K562 (cell line): ENCODE measurements around the gene PCBP4. TPM values are rescaled to one million over a fixed set of nuclear protein-coding genes. Genes with fewer than 3 reads are reported as not detected.

Source experiments
- ATF1 ChIP-seq, 2 experiments: fragments of 450-650 bp in 1 of 2; IDR thresholded peaks; 2 replicates each; pipeline ENCODE4 v1.6.1; 2016; ENCODE audit warnings: missing compliant biosample characterization in 1 of 2, missing genetic modification characterization in 1 of 2
- HDAC1 ChIP-seq, 2 experiments: fragments of 450-650 bp; IDR thresholded peaks; 2 replicates each; pipeline ENCODE4 v1.6.1; 2016 to 2017; ENCODE audit warnings: inconsistent platforms in 1 of 2, mild to moderate bottlenecking in 1 of 2, moderate library complexity in 1 of 2
- HDAC6 ChIP-seq: IDR thresholded peaks from 2 replicates; pipeline ENCODE4 v1.6.1; 2012; ENCODE audit warnings: low read depth, mild to moderate bottlenecking, control low read depth, inconsistent platforms, low read length, moderate library complexity
- PHF8 ChIP-seq: fragments of 200-600 bp; sonication (generic); IDR thresholded peaks from 2 replicates; pipeline ENCODE4 v1.6.1; 2012; ENCODE audit warnings: mixed run types, mild to moderate bottlenecking, inconsistent platforms, low read length, moderate library complexity, borderline replicate concordance
- RUNX1 ChIP-seq: sonication (generic); IDR thresholded peaks from 2 replicates; pipeline ENCODE4 v1.6.1; 2016; ENCODE audit warnings: antibody characterized with exemption, low read depth
- SMC3 ChIP-seq: conservative IDR thresholded peaks from 2 replicates; pipeline ENCODE4 v1.6.1; 2011; ENCODE audit warnings: low read depth, low read length, improper control_type of control experiment; ENCODE audit not compliant: insufficient read depth
- STAG1 ChIP-seq: sonication (generic); formaldehyde crosslinking; IDR thresholded peaks from 2 replicates; pipeline ENCODE4 v1.5.0; 2020; ENCODE audit warnings: missing genetic modification reagents, borderline replicate concordance
- TFAP4 ChIP-seq: sonication (generic); formaldehyde crosslinking; IDR thresholded peaks from 2 replicates; pipeline ENCODE4 v1.8.0; 2022; ENCODE audit warnings: missing genetic modification reagents, mild to moderate bottlenecking, moderate library complexity, borderline replicate concordance
- ZBTB7A ChIP-seq: IDR thresholded peaks from 2 replicates; pipeline ENCODE4 v1.6.1; 2011; ENCODE audit warnings: low read depth, mild to moderate bottlenecking, low read length, moderate library complexity, borderline replicate concordance; ENCODE audit not compliant: control insufficient read depth
- ZBTB8A ChIP-seq: fragments of 450-650 bp; IDR thresholded peaks from 2 replicates; pipeline ENCODE4 v1.6.1; 2018; ENCODE audit warnings: mild to moderate bottlenecking, moderate library complexity; ENCODE audit not compliant: partially characterized antibody
- polyA plus RNA-seq, 8 experiments: library from polyadenylated mRNA; depleted of rRNA in 4 of 8; stranded (reverse) in 5 of 8; unstranded in 3 of 8; fragments of >200 nt; fragmentation: Nextera tagmentation in 2 of 8; fragmentation: Illumina TruSeq in 1 of 8; extraction: Ambion mirVana in 2 of 8; extraction: Trizol in 1 of 8; gene quantifications; 2 replicates each; pipeline versions ENCODE4 v1.2.1 to v1.2.3, GENCODE V29; 2011 to 2014; ENCODE audit warnings: inconsistent platforms in 1 of 8, missing spikeins in 1 of 8
- total RNA-seq, 7 experiments: library from RNA; depleted of rRNA in 6 of 7; stranded (reverse); fragments of >200 nt in 6 of 7; fragmentation: Illumina TruSeq in 2 of 7; extraction: Trizol in 2 of 7; gene quantifications; 2 replicates each; pipeline versions ENCODE4 v1.2.1 to v1.2.3, GENCODE V29; 2011 to 2021; ENCODE audit warnings: low replicate concordance in 1 of 7
- TF ChIP-seq, protein P1 (sequence below): fragments of 450-650 bp; IDR thresholded peaks from 2 replicates; pipeline ENCODE4 v1.6.1; 2016; ENCODE audit warnings: low read depth
- TF ChIP-seq, protein P2 (sequence below): fragments of 450-650 bp; IDR thresholded peaks from 2 replicates; pipeline ENCODE4 v1.6.1; 2014; ENCODE audit warnings: low read depth, mild to moderate bottlenecking, moderate library complexity, borderline replicate concordance

PCBP4 gene
- total and polyA plus RNA-seq, 9 of the 15 experiments (the other 6 are each of a cell fraction or from before 2014, with no cell fraction given), result 0.06 to 5.8 (median 2.6) TPM

DNA sequence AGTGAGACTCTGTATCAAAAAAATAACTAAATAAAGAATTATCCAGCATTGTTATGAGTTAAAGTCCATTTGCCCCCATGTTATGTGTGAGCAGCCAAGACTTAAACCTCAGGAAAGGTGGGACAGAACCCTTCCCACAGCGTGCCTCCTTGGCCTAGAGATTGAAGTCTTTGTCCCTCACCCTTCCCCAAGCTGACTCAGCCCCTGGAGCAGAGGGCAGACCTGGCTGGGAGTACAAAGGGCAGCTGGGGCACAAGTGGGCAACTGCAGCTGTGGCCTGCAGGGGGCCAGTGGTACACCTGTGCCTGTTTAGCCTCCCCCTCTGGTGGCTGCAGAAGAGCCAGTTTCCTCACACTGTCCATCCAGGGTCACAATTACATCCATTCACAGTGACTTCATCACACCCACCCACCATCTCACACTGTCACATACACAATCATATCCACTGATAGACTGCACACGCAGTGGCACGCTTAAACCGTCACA is 15.1 kb upstream of the PCBP4 start (continued):
- TF ChIP-seq TFAP4 (CRISPR knock-in tag) (peak; percentile 69), SMC3 (0 out of 2 replicates have a peak, but pooled peaks have one; percentile 2), RUNX1 (no peak), ZBTB8A (no peak), STAG1 (no peak), PHF8 (no peak), ATF1 (CRISPR knock-in tag; IDR thresholded peaks at IDR 0.05) (no peak), ATF1 (tag; IDR thresholded peaks at IDR 0.05) (no peak), HDAC1 (IDR thresholded peaks at IDR 0.05) (peak in 1 of 2 experiments; percentile 71; a peak in 2 of 4 replicates), HDAC6 (no peak), ZBTB7A (peak; percentile 32; the same call in 1 of the 2 replicates)
- TF ChIP-seq, protein P1, sequence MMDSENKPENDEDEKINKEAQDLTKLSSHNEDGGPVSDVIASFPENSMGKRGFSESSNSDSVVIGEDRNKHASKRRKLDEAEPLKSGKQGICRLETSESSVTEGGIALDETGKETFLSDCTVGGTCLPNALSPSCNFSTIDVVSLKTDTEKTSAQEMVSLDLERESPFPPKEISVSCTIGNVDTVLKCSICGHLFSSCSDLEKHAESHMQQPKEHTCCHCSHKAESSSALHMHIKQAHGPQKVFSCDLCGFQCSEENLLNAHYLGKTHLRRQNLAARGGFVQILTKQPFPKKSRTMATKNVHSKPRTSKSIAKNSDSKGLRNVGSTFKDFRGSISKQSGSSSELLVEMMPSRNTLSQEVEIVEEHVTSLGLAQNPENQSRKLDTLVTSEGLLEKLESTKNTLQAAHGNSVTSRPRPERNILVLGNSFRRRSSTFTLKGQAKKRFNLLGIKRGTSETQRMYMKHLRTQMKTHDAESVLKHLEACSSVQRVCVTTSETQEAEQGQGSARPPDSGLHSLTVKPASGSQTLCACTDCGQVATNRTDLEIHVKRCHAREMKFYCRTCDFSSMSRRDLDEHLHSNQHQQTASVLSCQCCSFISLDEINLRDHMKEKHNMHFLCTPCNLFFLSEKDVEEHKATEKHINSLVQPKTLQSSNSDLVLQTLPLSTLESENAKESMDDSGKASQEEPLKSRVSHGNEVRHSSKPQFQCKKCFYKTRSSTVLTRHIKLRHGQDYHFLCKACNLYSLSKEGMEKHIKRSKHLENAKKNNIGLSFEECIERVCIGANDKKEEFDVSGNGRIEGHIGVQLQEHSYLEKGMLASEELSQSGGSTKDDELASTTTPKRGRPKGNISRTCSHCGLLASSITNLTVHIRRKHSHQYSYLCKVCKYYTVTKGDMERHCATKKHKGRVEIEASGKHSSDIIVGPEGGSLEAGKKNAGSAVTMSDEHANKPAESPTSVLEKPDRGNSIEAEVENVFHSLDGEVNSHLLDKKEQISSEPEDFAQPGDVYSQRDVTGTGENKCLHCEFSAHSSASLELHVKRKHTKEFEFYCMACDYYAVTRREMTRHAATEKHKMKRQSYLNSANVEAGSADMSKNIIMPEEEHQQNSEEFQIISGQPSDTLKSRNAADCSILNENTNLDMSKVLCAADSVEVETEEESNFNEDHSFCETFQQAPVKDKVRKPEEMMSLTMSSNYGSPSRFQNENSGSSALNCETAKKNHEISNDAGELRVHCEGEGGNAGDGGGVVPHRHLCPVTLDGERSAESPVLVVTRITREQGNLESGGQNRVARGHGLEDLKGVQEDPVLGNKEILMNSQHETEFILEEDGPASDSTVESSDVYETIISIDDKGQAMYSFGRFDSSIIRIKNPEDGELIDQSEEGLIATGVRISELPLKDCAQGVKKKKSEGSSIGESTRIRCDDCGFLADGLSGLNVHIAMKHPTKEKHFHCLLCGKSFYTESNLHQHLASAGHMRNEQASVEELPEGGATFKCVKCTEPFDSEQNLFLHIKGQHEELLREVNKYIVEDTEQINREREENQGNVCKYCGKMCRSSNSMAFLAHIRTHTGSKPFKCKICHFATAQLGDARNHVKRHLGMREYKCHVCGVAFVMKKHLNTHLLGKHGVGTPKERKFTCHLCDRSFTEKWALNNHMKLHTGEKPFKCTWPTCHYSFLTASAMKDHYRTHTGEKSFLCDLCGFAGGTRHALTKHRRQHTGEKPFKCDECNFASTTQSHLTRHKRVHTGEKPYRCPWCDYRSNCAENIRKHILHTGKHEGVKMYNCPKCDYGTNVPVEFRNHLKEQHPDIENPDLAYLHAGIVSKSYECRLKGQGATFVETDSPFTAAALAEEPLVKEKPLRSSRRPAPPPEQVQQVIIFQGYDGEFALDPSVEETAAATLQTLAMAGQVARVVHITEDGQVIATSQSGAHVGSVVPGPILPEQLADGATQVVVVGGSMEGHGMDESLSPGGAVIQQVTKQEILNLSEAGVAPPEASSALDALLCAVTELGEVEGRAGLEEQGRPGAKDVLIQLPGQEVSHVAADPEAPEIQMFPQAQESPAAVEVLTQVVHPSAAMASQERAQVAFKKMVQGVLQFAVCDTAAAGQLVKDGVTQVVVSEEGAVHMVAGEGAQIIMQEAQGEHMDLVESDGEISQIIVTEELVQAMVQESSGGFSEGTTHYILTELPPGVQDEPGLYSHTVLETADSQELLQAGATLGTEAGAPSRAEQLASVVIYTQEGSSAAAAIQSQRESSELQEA, result no peak
- TF ChIP-seq, protein P2, sequence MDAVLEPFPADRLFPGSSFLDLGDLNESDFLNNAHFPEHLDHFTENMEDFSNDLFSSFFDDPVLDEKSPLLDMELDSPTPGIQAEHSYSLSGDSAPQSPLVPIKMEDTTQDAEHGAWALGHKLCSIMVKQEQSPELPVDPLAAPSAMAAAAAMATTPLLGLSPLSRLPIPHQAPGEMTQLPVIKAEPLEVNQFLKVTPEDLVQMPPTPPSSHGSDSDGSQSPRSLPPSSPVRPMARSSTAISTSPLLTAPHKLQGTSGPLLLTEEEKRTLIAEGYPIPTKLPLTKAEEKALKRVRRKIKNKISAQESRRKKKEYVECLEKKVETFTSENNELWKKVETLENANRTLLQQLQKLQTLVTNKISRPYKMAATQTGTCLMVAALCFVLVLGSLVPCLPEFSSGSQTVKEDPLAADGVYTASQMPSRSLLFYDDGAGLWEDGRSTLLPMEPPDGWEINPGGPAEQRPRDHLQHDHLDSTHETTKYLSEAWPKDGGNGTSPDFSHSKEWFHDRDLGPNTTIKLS, result no peak
